ELF-1 (cell line): Measurements from ENCODE around the gene CLCF1.
"Not testable (repeated sequence)": the region's sequence is repeated elsewhere in the genome, so short reads cannot be mapped to it uniquely, and the experiment has no call there.

Experiments
- DNase-seq: peaks from one replicate; pipeline ENCODE4 v3.0.0-alpha.2; 2016; ENCODE audit warnings: low read depth, low spot score

The CLCF1 gene

DNA sequence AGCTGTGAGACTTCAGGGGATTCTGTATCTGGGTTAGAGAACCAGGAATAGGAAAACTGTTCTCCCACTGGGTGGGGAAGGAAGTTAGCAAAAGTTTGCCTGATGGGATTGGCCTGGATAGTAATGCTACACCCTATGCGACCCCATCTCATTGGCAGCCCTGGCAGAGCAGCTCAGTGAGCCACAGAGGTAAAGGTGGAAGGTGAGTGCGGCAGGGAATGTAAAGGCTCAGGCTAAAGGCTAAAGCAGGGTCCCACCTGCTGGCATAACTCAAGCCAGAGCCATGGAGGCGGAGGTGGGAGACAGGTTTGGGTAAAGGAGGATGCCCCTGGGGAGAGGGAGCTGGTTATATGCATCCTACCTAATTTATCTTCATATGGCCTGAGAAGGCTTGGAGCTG is 51.3 kb downstream of the CLCF1 start:
- DNase-seq: no peak

DNA sequence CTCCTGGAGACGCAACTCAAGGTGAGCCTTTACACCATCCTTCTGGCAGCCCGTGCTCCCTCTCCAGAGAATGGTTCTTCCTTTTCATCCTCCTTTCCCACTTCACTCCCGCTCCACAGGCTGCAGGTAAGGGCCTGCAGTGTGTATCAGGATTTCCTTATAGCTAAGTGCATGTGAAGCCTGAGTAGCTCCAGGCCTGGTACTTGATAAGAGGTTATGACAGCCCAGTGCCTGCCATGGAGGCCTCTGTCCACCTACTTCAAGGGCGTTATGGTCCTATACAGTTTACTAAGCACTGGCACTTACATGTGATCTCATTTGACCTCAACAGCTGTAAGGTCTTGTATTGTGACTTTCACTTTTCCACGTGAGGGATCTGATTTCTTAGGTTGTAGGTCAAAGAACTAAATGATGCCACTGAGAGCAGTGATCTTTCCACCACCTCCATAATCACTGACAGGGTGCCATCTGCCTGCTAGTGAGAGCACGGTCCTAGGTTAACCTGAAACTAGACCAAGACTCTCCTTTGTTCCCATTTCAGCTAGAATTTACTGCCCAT is 52.0 kb downstream of the CLCF1 start:
- DNase-seq: no peak

DNA sequence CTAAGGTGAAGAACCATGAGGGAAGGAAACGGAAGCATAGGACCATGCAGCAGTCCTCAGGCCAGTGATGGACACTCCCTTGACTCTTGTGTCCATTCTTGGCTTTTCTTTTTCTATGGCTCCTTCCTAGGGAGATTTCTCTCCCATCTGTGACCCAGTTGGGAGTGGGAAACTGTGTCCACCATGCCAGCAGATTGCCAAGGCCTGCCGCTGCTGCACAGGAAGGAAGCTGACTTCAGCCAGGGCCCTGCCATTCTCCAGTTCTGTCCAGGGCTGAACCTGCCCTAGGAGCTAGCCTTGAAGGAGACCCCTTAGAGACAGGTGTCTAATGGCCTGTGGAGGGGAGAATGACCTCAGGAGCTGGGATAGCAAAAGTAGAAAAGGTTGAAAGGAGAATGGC is 52.7 kb downstream of the CLCF1 start:
- no peak for DNase-seq

DNA sequence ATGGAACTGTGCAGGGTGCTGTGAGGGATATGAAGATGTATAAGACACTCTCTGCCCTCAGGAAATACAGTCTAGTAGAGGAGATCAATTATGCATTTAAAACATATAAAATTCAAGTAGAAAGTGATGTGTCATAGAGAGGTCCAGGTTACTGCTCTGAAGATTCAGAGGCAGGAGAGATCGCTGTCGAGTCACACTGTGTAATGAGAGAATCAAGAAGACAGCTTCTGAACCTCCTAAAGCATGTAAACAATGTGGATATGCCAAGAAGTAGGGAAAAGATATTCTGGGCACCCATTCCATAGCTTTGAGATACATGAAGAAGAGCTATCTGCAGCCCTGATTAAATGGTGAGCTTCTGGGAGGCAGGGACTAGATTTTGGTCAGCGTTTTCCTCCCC is 53.4 kb downstream of the CLCF1 start:
- DNase-seq: no peak

DNA sequence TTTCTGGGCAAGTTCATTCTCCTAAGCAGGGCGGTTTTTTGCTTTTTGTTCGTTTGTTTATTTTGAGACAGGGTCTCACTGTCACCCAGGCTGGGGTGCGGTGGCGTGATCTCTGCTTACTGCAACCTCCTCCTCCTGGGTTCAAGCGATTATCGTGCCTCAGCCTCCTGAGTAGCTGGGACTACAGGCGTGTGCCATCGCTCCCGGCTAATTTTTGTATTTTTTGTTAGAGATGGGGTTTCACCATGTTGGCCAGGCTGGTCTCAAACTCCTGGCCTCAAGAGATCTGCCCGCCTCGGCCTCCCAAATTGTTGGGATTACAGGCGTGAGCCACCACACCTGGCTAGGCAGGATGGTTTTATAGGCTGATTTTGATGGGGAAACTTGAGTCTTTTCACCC is 54.5 kb downstream of the CLCF1 start:
- DNase-seq: not testable (repeated sequence)

DNA sequence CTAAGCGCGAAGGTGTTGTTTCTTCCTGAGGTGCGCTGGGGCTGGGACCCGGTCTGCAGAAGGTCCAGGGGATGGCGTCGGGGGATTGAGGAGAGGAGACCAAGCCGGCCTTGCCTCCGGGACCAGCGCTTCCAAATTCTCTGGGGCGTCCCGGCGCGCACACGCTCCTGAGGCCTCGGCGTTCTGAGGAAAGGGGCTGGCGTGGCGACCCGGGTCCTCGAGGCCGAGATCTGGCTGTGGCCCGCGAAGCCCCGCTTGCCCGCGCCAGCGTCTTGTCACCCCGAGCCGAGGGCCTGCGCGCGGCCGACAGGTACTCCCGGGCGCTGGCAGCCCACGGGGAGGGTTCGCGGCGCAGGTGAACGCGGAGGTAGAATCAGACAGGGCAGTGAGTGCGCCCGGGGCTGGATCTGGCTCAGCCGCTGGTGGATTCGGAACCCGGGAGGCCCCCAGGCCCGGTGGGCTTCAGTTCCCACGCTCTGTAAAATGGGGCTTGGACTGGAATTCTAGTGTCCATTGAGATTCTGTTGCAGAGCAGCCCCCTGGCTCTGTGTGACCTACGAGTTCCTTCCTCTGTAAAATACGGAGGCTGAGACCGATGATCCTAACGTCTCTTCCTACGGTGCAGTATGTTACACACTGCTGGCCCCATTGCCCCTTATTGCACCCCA is 55.4 kb downstream of the CLCF1 start:
- DNase-seq: no peak

DNA sequence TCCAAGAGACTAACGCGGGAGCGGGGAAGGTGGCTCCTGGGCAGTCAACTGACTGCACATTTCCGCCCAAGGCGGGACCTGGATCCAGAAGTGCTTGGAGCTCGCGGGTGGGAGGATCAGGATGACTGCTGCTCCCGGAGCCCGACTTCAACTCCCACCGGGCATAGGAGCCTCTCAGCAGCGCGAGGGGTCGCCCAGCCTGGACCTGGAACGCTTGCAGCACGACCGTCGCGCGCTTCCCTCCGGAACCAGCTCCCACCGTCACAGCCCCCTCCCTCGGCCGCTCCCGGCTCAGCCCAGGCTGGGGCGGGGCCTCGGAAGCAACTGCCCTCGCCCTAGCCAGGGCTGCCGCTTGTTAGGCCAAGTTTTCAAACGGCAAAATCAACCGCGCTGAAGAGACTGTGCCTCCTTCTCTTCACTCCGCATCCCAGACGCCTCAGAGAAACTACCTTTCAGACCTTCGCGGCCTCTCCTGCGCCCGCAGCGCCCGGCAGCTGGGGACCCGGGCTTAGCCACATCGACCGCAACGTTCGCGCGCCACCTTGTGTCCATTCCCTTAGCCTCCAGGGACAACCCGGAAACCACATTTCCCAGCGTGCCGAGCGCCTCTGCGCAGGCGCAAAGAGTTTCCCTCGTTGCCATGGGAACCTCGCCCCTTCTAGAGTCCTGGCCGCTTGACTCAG is 56.1 kb downstream of the CLCF1 start:
- peak; percentile 99 for DNase-seq

DNA sequence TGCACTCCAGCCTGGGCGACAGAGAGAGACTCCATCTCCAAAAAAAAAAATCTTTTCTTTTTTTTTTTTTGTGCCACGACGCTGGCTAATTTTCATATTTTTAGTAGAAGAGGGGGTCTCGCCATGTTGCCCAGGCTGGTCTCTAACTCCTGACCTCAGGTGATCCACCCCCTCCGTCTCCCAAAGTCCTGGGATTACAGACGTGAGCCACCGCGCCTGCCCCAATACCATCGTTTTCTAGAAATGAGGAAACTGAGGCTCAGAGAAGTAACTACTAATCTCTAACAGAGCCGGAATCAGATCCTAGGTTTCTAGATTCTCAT is 56.6 kb downstream of the CLCF1 start:
- no peak for DNase-seq

DNA sequence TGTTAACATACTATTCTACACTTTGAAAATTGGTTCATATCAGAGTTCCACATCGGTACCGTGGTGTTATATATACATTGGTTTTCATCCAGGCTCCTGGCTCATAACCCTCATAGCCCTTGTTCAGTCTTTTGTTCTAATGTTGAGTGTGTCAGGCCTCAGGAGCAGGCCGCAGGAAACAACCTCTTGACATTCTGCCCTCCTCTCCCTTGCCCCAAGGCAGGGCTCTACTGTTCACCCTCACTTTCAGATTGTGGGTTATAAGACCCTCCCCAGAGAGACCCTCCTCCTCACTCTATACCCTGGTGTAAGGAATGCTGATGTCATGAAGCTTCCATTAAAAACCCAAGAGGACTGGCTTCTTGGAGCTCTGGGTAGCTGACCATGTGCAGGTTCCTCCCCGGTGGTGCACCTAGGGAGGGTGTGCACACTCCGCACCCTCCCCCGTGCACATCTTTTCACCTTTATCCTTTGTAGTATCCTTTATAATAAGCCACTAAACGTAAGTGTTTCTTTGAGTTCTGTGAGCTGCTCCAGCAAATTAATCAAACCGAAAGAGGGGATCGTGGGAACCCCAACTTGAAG is 58.0 kb downstream of the CLCF1 start:
- DNase-seq: no peak

DNA sequence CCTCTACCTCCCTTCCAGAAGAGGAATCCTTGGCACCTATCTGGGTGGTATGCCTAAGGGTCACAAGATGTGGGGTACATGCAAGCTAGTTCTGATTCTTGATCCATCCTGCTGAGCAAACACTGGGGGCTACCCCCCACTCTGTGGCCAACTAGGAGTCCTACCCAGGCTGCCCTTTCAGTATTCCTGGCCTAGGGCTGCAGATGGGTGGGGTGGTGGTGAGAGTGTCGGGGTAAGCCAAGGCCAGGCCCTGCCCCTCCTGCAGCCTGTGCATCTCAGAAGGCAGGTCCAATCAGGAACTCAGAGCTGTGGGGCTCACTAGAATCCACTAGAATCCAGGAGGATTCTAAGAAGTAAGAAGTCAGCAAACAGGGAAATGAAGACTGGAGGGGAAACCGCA is 59.2 kb downstream of the CLCF1 start:
- no peak for DNase-seq
